Mesodermal cell (in vitro differentiated cells): ENCODE measurements around the gene ABCD3.

Experiments used
- H3K27ac ChIP-seq: 2 replicates; pipeline ENCODE4 v1.7.0; 2013; ENCODE audit warnings: mild to moderate bottlenecking, low read depth, low read length, moderate library complexity; ENCODE audit not compliant: severe bottlenecking
- H3K36me3 ChIP-seq: 2 replicates; pipeline ENCODE4 v1.7.1; 2013; ENCODE audit warnings: mild to moderate bottlenecking, low read length, moderate library complexity; ENCODE audit not compliant: control insufficient read depth, insufficient read depth
- H3K4me1 ChIP-seq: one replicate; pipeline ENCODE4 v1.7.1; 2013; ENCODE audit warnings: mild to moderate bottlenecking, low read length; ENCODE audit not compliant: insufficient read depth, control insufficient read depth, poor library complexity, severe bottlenecking
- H3K4me3 ChIP-seq: 2 replicates; pipeline ENCODE4 v1.7.0; 2013; ENCODE audit warnings: low read length, control low read depth, mild to moderate bottlenecking; ENCODE audit not compliant: insufficient read depth, poor library complexity, severe bottlenecking; ENCODE audit errors: extremely low read depth
- H3K9me3 ChIP-seq: 2 replicates; pipeline ENCODE4 v1.7.1; 2013; ENCODE audit warnings: mild to moderate bottlenecking, low read length, moderate library complexity; ENCODE audit not compliant: control insufficient read depth
- WGBS, 2 experiments: methylation state at CpG; one replicate each; pipeline ENCODE4 v1.1.5; 2013; ENCODE audit warnings: missing lambda C conversion rate in 2 of 2; ENCODE audit not compliant: insufficient coverage in 2 of 2; 5-methylcytosine and 5-hydroxymethylcytosine counted together

The ABCD3 gene

DNA sequence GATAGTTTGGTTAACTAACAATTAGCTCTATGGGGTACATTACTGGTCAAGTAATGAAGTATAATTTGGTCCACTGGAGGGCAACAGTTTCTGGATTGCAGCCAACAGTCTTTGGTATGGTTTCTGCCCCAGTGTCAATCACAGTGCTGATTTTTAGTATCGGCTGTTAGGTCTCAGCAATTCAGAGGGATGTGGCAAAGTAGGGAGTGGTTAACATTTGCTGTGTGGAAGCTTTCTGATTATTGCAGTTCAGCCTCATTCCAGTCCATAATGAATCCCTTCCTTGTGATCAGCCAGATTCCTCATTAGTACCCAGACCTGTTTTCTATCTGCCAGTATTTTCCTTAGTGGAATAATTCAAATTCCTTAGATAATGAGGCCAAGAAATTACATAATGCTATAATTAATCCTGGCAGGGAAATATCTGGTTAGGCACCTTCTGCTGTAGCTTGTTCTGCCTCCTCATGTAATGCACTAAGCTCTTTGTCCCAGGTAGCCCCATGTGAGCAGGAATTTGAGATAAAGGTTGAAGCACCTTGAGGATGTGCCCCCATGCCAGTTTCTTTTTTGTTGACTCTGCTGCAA lies 109.3 kb downstream of the ABCD3 start:
- WGBS, 2 experiments: 80 to 100% methylated on average over 1 of the region's 1 CpG

DNA sequence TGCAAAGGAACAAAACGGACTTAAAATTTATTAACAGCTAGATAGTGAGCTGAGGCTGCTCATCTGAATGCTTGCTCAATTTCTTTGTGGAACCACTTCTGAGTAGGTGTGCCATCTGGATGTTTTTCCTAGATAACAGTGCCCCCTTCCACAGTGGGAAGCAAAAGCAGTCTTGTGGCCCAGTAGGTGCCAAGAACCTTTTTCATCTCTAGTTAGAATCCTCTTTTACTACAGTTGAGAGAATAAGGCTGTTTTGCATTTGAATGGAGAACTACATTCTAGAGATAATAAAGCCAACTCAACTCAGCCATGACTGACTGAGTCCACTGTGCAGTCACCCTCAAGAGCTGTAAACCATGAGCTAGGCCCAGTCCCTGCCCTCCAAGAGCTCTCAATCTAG lies 110.1 kb downstream of the ABCD3 start:
- Histone ChIP-seq H3K27ac (no peak overlapping the region), H3K4me3 (no peak overlapping the region), H3K36me3 (peaks cover 36% of the 10 kb centered on the region), H3K9me3 (no peaks in the 10 kb centered on the region), H3K4me1 (peaks cover 4% of the 10 kb centered on the region)
- WGBS, 2 experiments: 86 to 89% methylated on average over 1 of the region's 1 CpG

More for the DNA sequence above, 109.3 kb downstream of the ABCD3 start:
- Histone ChIP-seq H3K4me3 (no peak overlapping the region), H3K27ac (no peak overlapping the region), H3K36me3 (peaks cover 29% of the 10 kb centered on the region), H3K4me1 (peaks cover 4% of the 10 kb centered on the region), H3K9me3 (no peaks in the 10 kb centered on the region)

DNA sequence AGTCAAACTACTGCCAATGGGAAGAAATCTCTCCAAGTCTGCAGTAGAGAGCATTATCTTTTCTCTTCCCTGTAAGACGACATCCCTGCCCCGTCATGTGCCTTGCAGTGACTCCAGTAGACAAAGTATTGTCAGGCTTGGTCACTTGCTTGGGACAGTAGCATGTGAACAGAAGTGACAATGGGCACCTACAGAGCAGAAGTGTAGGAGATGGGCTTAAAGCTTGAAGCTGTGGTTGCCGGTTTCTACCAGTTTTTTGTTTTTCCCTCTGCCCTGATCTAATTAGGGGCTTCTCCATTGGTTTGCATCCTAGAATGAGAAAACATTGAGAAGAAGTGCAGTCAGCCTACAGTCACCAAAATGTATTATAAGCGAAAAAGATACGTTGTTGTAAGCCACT lies 110.6 kb downstream of the ABCD3 start:
- Histone ChIP-seq H3K4me3 (no peak overlapping the region), H3K27ac (no peak overlapping the region), H3K36me3 (peaks cover 42% of the 10 kb centered on the region), H3K4me1 (peaks cover 4% of the 10 kb centered on the region), H3K9me3 (no peaks in the 10 kb centered on the region)
- 100% methylated on average over 1 to 3 of the region's 5 CpGs for WGBS, 2 experiments

DNA sequence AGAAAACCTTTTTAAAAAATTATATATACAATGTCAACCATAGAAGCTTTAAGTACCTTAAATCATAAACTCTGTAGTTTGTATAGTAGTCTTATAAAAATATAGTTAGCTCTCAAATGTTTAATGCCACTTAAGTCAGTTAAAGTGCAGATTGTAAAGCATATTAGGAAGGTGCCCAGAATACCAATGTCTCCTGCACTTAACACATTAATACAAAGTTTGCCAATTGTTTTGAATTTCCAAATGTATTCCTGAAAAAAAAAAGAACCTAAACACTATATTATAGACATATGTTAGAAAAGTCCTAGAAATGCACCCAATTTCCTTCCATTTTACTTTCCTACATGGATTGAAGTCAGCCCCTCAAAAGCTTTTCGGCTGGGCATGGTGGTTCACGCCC lies 111.2 kb downstream of the ABCD3 start:
- Histone ChIP-seq H3K27ac (no peak overlapping the region), H3K4me1 (peaks cover 4% of the 10 kb centered on the region), H3K36me3 (peaks cover 47% of the 10 kb centered on the region), H3K9me3 (no peaks in the 10 kb centered on the region), H3K4me3 (no peak overlapping the region)
- WGBS, 2 experiments: 88% methylated on average over 2 of the region's 2 CpGs; no CpG with 5 or more reads in 1 of the 2 experiments

DNA sequence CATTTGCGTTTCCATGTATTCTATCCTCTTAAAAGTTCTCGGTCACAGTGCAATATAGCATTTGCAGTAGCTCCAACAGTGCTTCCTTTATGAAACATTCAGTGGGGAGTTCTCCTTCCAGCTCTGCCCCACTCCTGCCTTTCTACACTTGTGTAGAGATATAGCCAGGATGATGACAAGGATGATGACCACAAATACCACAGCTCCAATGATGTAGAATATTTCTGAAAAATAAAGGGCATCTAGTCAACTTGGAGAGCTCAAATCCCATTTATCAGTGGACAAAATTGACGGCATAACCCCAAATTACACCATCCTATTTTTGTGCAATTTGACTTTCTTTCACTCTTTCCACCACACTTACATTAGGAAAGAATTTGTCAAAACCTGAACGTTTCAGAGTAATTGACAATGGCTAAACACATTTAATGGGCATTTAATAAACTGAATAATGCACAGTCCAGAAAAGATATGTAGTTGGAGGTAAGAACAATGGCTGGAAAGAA lies 112.2 kb downstream of the ABCD3 start:
- WGBS, 2 experiments: 93 to 100% methylated on average over 3 to 4 of the region's 4 CpGs
- Histone ChIP-seq H3K4me3 (no peak overlapping the region), H3K36me3 (peaks cover 57% of the 10 kb centered on the region), H3K27ac (no peak overlapping the region), H3K4me1 (peaks cover 4% of the 10 kb centered on the region), H3K9me3 (no peaks in the 10 kb centered on the region)

DNA sequence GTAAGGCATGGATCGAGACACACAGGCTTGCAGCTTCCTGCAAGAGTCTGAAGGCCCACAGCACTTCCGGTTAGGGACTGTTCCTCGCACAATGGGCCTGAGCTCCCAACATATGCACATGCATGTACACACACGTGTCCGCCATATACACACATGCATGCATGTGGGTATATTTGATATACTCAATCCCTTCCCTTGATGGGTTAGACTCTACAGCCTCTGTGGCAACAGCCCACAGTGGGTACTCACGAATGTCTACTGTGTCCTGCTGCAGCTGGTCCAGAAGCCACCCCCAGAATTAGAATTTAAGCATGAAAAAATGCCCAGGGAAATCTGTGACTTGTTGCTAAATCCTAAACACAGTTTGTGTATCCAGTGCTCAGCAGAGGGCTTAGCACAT lies 113.5 kb downstream of the ABCD3 start:
- Histone ChIP-seq H3K36me3 (peaks cover 69% of the 10 kb centered on the region), H3K27ac (no peak overlapping the region), H3K9me3 (no peaks in the 10 kb centered on the region), H3K4me1 (peaks cover 4% of the 10 kb centered on the region), H3K4me3 (no peak overlapping the region)
- WGBS, 2 experiments: 83 to 98% methylated on average over 6 of the region's 6 CpGs

DNA sequence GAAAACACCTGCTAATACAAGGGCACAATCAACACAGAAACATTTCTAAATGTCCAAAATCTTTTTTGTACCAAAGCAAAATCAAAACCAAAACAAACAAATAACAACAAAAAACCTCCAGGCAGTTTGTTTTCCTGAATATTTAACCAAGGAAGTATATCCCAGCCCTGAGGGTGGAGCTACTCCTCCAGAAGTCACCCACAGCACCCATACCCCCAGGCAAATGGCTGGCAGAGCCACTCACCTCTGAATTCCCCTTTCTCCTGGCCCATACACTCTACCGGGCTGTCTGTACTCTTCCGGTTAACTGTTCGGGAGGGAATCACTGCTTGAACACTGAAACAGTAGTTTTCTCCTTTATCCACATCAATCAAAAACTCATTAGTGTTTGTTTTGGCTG lies 113.9 kb downstream of the ABCD3 start:
- H3K36me3 ChIP-seq: peaks cover 69% of the 10 kb centered on the region
- H3K27ac ChIP-seq: no peak overlapping the region
- H3K4me1 ChIP-seq: peaks cover 5% of the 10 kb centered on the region
- WGBS, 2 experiments: 73 to 100% methylated on average over 1 to 2 of the region's 3 CpGs
- no peaks in the 10 kb centered on the region for H3K9me3 ChIP-seq
- no peak overlapping the region for H3K4me3 ChIP-seq

DNA sequence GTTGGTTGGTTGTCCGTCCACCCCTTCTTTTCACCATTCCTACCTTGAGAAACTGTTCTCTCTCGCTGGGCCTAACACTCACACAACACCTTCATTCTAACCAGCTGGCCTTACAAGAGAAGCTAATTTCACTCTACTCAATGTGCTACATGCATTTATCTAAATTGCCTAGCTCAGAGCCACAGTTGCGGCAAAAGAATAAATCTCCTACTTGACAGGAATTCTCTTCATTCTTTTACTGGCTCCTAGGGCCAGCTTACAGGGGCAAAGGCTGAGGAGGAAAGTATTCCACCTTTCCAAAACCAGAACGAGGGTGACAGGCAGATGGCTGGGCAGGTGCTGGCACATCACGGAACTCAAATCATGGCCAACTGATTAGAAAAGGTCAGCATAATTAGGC lies 116.9 kb downstream of the ABCD3 start:
- H3K36me3 ChIP-seq: peaks cover 68% of the 10 kb centered on the region
- no peaks in the 10 kb centered on the region for H3K9me3 ChIP-seq
- H3K4me3 ChIP-seq: no peak overlapping the region
- H3K4me1 ChIP-seq: peaks cover 4% of the 10 kb centered on the region
- WGBS, 2 experiments: 91 to 100% methylated on average over 4 to 5 of the region's 5 CpGs
- H3K27ac ChIP-seq: no peak overlapping the region

DNA sequence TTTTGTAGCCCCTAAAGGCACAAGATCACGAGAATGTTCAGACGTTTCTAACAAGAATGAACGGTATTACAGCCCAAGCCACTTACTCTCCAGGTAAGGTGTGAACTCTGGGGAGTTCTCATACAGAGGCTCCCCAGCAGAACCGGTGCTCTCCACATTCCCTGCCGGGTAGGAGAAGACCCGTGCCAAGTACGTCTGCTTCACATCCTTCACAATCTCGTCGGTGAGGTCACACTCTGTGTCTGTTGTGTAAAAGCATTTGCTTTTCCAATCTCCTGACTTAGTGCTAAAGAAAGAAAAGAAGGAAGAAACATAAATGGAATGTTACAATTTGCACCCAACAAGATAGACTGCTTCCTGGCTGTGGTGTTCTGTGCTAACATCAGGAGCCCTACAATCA lies 117.7 kb downstream of the ABCD3 start:
- Histone ChIP-seq H3K9me3 (no peaks in the 10 kb centered on the region), H3K4me1 (peaks cover 4% of the 10 kb centered on the region), H3K4me3 (no peak overlapping the region), H3K27ac (no peak overlapping the region), H3K36me3 (peaks cover 60% of the 10 kb centered on the region)
- WGBS, 2 experiments: 95 to 96% methylated on average over 6 to 9 of the region's 9 CpGs

DNA sequence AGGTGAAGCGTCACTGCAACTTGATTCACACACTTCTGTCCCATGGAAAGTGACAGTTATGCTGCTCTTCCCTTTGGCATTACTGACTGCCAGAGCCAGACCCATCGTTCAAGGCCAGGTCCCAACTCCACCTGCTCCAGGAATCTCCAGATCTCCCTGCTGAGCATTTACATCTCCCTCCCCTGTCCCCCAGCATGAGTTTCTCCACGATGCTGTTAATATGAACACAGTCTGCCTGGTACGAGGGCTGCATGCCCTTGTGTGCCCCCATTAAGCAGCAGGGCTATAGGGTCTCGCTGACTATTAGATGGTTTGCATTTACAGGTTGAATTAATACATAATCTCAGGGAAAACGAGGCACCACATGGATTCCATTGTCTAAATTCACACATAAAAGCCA lies 119.1 kb downstream of the ABCD3 start:
- Histone ChIP-seq H3K9me3 (no peaks in the 10 kb centered on the region), H3K4me3 (no peak overlapping the region), H3K36me3 (peaks cover 47% of the 10 kb centered on the region), H3K27ac (no peak overlapping the region), H3K4me1 (peaks cover 4% of the 10 kb centered on the region)
- WGBS, 2 experiments: 87 to 90% methylated on average over 2 to 4 of the region's 6 CpGs

DNA sequence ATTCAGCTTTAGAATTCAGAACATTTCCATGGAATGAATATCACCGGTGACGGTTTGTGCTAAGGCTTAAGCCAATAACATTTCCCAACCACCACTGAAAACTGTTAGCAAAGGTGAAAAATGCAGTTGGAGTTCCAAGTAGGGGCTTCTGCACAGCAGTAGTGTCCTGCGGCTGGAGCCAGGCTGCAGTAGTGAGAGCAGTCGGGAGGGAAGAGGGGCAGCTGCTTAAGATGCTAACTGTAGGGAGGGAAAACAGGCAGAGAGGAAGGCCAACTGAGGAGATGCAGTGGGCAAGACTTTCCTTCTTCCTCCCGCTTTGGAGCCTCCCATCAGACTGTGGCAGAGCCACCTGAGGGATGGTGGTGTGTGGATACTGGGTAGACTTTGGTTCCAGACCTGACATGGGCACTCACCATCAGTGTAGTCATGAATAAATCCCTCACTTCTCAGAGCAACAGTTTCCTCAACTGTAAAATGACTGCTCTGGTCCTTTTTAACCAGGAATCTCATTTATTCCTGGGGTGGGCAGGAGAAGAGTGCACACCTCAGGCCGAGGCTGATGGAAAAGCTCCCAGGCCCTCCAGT lies 120.1 kb downstream of the ABCD3 start:
- Histone ChIP-seq H3K36me3 (peaks cover 36% of the 10 kb centered on the region), H3K4me1 (peaks cover 12% of the 10 kb centered on the region), H3K27ac (no peak overlapping the region), H3K9me3 (no peaks in the 10 kb centered on the region), H3K4me3 (no peak overlapping the region)
- WGBS, 2 experiments: 40 to 59% methylated on average over 2 to 3 of the region's 6 CpGs
